GM19240 (cell line): ENCODE measurements around the gene GDF7.
"Not testable (repeated sequence)": the region's sequence is repeated elsewhere in the genome, so short reads cannot be mapped to it uniquely, and the experiment has no call there.

Source experiments
- DNase-seq: peaks from one replicate; pipeline ENCODE4 v3.0.0; 2011; ENCODE audit warnings: low spot score; ENCODE audit not compliant: insufficient read length

GDF7 gene

DNA sequence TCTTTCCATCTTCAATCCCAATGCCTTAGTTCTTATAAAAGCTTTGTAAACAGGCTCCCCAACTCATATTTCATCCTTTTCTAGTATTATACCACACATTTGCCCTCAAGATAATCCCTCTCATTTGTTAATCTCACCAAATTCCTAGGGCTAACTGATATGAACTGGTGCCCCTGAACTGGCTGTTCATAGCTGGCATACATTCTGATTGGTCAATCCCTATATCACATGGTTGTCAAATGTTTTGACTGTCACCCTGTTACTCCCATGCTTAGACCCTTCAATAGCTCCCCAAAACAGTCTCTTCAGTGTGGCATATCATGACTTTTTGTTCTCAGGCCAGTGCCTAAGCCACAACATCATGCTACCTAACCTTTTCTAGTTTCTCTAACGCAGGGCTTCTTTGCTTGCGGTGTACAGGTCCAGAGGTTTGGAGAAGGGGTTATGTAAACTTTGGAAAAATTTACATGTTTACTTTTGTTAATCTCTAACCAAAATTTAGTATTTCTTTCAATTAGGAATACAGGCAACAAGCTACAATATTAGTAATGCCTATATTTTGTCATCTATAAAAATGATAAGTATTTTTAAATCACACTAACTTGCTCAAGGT, 30.5 kb downstream of the GDF7 start:
- no peak for DNase-seq

DNA sequence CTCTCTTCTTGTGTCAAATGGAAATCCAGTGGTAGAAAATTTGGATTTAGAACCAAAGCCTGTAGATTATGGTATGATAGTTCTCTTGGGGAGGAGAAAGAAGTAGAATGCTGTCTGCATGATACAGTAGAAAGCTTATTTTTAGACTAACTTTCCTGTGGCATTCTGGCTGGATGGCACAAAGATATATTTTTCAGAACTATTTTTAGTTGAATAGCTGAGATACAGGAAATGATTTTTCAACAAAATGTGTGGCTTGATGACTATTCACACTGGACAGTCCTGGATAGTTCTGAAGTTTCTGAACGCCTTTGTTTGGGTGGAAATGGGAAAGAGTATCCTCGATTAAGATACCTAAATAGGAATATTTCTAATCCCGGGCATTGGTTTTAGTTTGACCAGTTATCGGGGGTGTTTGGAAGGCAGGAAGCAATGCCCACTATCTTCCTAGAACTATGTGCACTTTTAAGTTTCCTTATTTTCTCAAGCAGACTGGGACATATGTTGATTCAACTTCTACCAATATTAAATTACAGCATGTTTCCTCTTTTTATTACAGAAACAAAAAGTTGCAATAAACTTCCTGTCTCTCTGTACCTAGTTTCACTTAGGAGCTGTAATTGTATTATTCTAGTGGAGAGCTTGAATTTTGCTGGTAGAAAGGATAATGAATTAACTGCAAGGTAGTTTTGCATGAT, 32.1 kb downstream of the GDF7 start:
- no peak for DNase-seq

GRCh38 chr2:20702563-20702962, 35.6 kb downstream of the GDF7 start:
- no peak for DNase-seq

DNA sequence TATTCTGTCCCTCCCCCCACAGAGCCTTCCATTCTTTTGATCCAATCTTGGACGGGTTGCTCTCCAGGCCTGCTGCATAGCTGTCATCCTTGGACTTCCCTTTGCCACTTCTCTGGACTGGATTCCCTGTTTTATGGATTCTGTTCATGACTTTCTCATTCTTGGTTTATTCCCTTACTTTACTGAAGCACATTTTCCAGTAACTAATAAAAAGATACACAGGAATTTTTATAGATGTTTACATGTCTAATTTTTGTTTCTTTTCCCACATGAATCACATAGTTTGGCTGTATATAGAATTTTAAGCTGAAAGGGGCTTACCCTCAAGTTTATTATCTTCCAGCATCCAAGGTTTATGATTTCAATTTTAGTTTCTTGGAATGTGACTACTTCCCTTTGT, 37.9 kb downstream of the GDF7 start:
- DNase-seq, result no peak

DNA sequence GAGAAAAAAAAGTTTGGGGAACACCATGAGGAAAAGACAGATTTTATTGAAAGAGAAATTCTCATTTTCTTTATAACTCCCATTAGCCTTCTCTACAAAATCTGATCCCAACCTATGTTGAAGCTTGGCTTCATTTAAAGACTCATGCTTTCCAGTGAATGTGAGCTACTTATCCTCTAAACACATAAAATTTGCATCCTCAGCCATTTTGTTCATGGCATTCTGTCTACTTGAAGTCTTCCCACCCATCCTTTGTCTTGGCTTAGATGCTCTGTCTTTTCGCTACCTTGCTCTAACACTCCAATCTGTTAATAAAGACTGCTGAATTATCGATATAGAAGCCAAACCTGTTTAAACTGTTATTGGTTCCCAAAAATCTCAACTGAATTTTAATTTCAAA, 39.3 kb downstream of the GDF7 start:
- DNase-seq, result no peak

DNA sequence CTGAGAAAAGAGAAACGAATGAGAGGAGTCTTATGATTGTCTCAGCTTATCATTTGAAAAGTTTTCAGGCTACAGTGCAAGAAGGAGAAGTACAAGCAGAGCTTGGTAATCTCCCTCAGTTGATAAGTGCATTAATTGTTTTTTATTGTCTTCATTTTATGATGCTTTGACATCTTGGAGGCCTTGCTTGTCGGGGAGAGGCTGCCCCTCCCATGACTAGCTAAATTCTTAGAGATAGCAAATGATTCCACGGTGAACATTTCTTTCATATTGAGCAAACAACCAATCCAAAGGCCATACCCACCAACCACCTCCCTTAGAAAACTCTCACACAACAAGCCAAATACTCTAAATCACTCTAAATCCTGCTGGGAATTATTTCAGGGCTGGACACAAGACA, 39.8 kb downstream of the GDF7 start:
- no peak for DNase-seq

DNA sequence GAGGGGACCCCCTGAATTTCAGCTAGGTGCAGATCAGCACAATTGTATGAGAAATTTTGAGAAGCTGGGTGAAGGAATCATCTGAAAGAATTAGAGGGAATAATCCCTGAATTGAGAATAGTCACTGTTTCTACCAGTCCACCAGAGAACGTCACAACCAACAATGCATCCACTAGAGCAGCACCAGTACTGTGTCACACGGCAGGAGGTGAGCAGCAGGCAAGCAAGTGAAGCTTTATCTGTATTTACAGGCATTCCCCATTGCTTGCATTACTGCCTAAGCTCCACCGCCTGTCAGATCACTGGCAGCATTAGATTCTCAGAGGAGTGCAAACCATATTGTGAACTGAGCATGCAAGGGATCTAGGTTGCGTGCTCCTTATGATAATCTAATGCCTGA, 40.7 kb downstream of the GDF7 start:
- no peak for DNase-seq

GRCh38 chr2:20711641-20712040, 44.7 kb downstream of the GDF7 start:
- not testable (repeated sequence) for DNase-seq

DNA sequence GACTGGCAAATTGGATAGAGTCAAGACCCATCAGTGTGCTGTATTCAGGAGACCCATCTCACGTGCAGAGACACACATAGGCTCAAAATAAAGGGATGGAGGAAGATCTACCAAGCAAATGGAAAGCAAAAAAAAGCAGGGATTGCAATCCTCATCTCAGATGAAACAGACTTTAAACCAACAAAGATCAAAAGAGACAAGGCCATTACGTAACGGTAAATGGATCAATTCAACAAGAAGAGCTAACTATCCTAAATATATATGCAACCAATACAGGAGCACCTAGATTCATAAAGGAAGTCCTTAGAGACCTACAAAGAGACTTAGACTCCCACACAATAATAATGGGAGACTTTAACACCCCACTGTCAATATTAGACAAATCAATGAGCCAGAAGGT, 46.6 kb downstream of the GDF7 start:
- DNase-seq, result not testable (repeated sequence)

DNA sequence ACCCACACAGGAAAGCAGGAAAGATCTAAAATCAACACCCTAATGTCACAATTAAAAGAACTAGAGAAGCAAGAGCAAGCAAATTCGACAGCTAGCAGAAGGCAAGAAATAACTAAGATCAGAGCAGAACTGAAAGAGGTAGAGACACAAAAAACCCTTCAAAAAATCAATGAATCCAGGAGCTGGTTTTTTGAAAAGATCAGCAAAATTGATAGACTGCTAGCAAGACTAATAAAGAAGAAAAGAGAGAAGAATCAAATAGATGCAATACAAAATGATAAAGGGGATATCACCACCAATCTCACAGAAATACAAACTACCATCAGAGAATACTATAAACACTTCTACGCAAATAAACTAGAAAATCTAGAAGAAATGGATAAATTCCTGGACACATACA, 47.5 kb downstream of the GDF7 start:
- DNase-seq, result not testable (repeated sequence)

GRCh38 chr2:20716164-20716563, 49.2 kb downstream of the GDF7 start:
- not testable (repeated sequence) for DNase-seq

DNA sequence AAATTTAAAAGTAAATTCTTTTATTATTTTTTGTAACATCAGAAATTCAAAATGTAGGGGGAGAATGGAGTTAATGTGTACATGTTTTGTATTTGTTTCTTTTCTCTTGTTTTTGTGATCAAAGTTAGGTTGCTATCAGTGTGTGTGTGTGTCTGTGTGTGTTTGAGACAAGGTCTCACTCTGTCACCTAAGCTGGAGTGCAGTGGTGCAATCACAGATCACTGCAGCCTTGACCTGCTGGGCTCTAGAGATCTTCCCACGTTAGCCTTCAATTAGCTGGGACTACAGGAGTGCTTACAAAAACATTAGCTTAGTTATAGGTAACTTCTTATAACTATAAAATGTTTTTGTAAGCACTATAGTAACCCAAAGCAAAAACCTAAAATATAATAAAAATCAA, 50.7 kb downstream of the GDF7 start:
- DNase-seq, result no peak

GRCh38 chr2:20722592-20723240, 55.8 kb downstream of the GDF7 start:
- no peak for DNase-seq

DNA sequence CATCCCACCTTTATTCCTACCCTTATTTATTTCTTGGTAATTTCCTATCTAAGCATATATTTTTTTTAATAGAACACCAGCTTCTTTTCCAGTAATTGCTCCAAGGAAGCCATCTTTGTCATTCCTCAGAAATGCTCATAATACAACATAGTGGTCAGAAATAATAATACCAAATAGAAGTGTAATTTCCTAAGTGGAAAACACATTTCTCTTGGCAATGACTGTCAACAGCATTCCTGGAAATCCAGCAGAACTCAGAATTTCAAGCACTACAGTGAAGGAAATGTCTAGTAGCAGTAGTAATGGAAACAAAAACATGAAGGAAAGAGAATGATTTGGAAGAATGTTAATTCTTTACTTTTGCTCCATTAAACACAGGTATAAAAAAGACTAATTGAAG, 56.6 kb downstream of the GDF7 start:
- DNase-seq, result no peak

GRCh38 chr2:20724500-20725053, 57.6 kb downstream of the GDF7 start:
- no peak for DNase-seq

DNA sequence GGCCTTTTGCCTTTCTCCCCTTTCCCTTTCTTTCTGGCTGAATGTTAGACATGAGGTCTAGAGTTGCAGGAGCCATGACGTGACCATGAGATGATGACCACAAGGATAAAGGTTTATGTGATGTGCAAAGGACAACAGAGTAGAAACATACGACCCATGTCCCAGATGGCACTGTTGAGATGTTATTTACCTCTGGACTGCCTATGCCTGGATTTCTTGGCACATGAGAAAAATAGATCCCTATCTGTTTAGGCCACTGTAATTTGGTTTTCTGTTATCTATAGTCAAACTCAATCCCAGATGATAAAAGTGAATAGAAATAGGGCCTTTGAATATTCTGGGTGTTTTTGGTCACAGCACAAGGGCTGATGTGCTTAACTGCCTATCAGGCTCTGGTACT, 58.8 kb downstream of the GDF7 start:
- DNase-seq, result no peak

DNA sequence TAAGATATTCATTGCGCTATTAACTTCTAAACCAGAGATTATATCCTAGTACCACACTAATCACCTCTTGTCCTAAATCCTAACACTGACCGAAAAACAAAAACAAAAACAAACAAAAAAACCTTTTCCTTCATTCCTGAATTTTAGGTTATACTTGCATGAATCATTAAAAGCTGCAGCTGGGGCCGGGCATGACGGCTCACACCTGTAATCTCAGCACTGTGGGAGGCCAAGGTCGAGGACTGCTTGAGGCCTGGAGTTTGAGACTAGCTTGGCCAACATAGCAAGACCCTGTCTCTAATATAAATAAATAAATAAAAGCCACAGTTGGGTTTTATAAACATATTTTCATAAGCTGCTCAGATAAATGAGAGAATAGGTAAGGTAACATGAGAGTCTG, 60.0 kb downstream of the GDF7 start:
- no peak for DNase-seq

DNA sequence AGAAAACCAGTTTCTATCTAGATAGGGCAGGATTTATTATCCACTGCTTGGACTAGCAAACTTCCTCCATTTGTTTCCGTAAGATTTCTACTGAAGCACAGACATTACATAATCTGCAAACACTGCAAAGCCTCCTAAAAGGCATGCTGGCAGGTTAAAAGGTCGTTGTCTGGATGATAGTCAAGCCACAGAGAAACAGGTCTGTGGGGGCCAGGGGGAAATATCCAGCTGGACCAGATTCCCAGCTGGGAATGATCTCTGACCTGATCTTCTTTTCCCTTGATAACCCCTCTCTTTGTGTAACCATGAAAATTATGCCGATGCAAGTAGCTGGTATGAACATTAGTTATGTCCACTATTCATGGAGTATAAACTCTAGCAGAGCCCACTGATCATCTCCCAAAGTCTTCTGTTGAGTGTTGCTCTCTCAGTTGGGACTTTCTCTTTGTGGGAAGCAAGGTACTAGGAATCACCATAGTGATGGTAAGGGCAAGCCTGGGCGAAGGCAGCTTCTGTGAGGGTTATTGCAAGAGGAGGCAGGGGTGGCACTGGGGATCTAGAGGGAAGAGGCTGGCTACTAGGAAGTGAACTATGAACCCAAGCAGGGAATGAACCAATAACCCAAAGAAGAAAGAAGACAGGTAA, 61.3 kb downstream of the GDF7 start:
- DNase-seq, result no peak
